Thoracic aorta (tissue), 2 donors: ENCODE results near the gene KRT23. TPM values are rescaled to one million over a fixed set of nuclear protein-coding genes. Genes with fewer than 3 reads are reported as not detected.

Experiments
- ATAC-seq: fragments of 150-250 bp; one replicate; pipeline ENCODE4 v1.8.0; 2017; ENCODE audit warnings: low read depth; ENCODE audit not compliant: insufficient number of reproducible peaks, low FRiP score
- DNase-seq: peaks from one replicate; pipeline ENCODE4 v3.0.0-alpha.2; 2020; ENCODE audit warnings: low spot score
- H3K27ac ChIP-seq, 2 donors: fragments of 200-600 bp; sonication (generic); 1 replicate in 1 of 2; 2 replicates in 1 of 2; pipeline ENCODE4 v1.5.1; 2016; ENCODE audit warnings: mild to moderate bottlenecking in 2 of 2, moderate library complexity in 2 of 2
- H3K27me3 ChIP-seq: fragments of 200-600 bp; sonication (generic); replicated peaks from 2 replicates; pipeline ENCODE4 v1.6.0; 2016; ENCODE audit warnings: mild to moderate bottlenecking; ENCODE audit not compliant: insufficient read depth
- H3K36me3 ChIP-seq: fragments of 200-600 bp; sonication (generic); one replicate; pipeline ENCODE4 v1.5.1; 2016
- H3K4me1 ChIP-seq, 2 donors: fragments of 200-600 bp; sonication (generic); 1 replicate in 1 of 2; 2 replicates in 1 of 2; pipeline versions ENCODE4 v1.5.1 to v1.6.0; 2016; ENCODE audit warnings: low read depth in 2 of 2, mild to moderate bottlenecking in 1 of 2; ENCODE audit not compliant: control insufficient read depth in 1 of 2
- H3K4me3 ChIP-seq: fragments of 200-600 bp; sonication (generic); 2 replicates; pipeline ENCODE4 v1.5.1; 2016; ENCODE audit warnings: mild to moderate bottlenecking
- H3K9me3 ChIP-seq: fragments of 200-600 bp; sonication (generic); 2 replicates; pipeline ENCODE4 v1.5.1; 2016
- total RNA-seq, 2 donors: library from RNA; depleted of rRNA; stranded (reverse); fragments of >200 nt; gene quantifications; one replicate each; pipeline versions ENCODE4 v1.1.0 to v1.2.3, GENCODE V29; 2016
- TF ChIP-seq, protein P1 (sequence below): fragments of 200-600 bp; sonication (generic); IDR thresholded peaks from one replicate; pipeline ENCODE4 v1.5.1; 2019; ENCODE audit warnings: antibody characterized with exemption

Gene KRT23, protein sequence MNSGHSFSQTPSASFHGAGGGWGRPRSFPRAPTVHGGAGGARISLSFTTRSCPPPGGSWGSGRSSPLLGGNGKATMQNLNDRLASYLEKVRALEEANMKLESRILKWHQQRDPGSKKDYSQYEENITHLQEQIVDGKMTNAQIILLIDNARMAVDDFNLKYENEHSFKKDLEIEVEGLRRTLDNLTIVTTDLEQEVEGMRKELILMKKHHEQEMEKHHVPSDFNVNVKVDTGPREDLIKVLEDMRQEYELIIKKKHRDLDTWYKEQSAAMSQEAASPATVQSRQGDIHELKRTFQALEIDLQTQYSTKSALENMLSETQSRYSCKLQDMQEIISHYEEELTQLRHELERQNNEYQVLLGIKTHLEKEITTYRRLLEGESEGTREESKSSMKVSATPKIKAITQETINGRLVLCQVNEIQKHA
- under 1 TPM in 1 of 2 donors, not detected in 1; 0.54 TPM for total RNA-seq

- ATAC-seq (no peak), DNase-seq (no peak)
- TF ChIP-seq, protein P1, sequence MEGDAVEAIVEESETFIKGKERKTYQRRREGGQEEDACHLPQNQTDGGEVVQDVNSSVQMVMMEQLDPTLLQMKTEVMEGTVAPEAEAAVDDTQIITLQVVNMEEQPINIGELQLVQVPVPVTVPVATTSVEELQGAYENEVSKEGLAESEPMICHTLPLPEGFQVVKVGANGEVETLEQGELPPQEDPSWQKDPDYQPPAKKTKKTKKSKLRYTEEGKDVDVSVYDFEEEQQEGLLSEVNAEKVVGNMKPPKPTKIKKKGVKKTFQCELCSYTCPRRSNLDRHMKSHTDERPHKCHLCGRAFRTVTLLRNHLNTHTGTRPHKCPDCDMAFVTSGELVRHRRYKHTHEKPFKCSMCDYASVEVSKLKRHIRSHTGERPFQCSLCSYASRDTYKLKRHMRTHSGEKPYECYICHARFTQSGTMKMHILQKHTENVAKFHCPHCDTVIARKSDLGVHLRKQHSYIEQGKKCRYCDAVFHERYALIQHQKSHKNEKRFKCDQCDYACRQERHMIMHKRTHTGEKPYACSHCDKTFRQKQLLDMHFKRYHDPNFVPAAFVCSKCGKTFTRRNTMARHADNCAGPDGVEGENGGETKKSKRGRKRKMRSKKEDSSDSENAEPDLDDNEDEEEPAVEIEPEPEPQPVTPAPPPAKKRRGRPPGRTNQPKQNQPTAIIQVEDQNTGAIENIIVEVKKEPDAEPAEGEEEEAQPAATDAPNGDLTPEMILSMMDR = no peak
- no peaks in the 10 kb centered on the region for H3K36me3 ChIP-seq
- no peak within 1 kb of the TSS for H3K27ac ChIP-seq
- H3K27me3 ChIP-seq = no peaks in the 10 kb centered on the region
- H3K9me3 ChIP-seq = no peaks in the 10 kb centered on the region
- H3K4me1 ChIP-seq = no peaks in the 10 kb centered on the region
- H3K4me3 ChIP-seq = no peak within 1 kb of the TSS
Observed at GRCh38 chr17:40937384-40937819, at the start of gene KRT23. TSS of gene KRT23 (minus strand) at chr17:40937646. CDS start at chr17:40936603, 1,043 bp downstream.

- H3K9me3 ChIP-seq = no peaks in the 10 kb centered on the region
- ATAC-seq (no peak), DNase-seq (no peak)
- no peaks in the 10 kb centered on the region for H3K4me1 ChIP-seq
- TF ChIP-seq, protein P1 = no peak
- no peak overlapping the region for H3K4me3 ChIP-seq
- no peaks in the 10 kb centered on the region for H3K36me3 ChIP-seq
- H3K27ac ChIP-seq = no peak overlapping the region
- H3K27me3 ChIP-seq = no peaks in the 10 kb centered on the region
Observed at GRCh38 chr17:40986920-40987319, 49.5 kb upstream of the KRT23 start.

- ATAC-seq = no peak
- Histone ChIP-seq H3K36me3 (no peaks in the 10 kb centered on the region), H3K27me3 (no peaks in the 10 kb centered on the region), H3K4me1 (peaks cover 0 to 3% of the 10 kb centered on the region in 2 donors), H3K27ac (no peak within 1 kb of the TSS), H3K4me3 (no peak within 1 kb of the TSS), H3K9me3 (no peaks in the 10 kb centered on the region)
- TF ChIP-seq, protein P1 = no peak
- DNase-seq = no peak
Observed at GRCh38 chr17:40984226-40984625, 46.8 kb upstream of the KRT23 start, which contains the start of gene KRT40. TSS of gene KRT40 (minus strand) at chr17:40984326. CDS start at chr17:40984273, 53 bp downstream.

DNA sequence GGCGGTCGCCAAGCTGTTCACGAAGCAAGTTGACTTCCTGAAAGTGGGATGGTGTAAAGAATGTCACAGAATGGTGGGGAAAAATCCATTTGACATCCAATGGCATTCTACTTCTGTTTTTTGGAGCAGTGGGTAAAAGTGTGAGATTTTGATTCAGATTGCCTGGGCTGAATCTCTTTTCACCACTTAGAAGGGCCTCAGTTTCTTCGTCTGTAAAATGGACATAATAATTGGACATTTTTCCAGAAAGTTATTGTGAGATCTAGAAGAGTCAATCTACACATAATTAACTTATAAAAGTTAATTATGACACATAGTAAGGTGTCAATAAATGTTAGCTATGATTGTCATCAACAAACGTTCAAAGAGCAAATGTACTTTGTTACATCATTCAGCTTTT is 43.7 kb upstream of the KRT23 start:
- Histone ChIP-seq H3K27me3 (no peaks in the 10 kb centered on the region), H3K27ac (no peak overlapping the region), H3K4me3 (no peak overlapping the region), H3K36me3 (no peaks in the 10 kb centered on the region), H3K4me1 (peaks cover 0 to 3% of the 10 kb centered on the region in 2 donors), H3K9me3 (no peaks in the 10 kb centered on the region)
- TF ChIP-seq, protein P1 = no peak
- no peak for DNase-seq
- ATAC-seq = no peak

DNA sequence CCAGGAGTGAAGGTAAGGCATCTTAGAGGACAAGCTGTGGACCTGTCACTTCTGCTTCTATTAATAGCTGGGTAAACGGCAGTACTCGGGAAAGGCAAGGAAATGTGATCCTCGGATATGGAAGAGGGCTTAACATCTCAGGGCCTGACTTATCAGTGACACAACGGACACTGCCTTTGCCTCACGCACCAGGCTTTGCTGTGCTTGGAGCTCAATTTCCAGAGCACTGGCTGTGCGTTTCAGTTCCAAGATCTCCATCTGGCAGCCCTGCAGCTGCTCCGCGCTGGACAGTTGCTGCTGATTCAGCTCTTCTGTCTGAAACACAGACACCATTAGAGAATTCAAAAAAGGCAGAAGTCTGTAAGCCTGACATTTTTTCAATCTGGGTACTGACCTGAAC is 43.1 kb upstream of the KRT23 start:
- no peaks in the 10 kb centered on the region for H3K27me3 ChIP-seq
- no peaks in the 10 kb centered on the region for H3K9me3 ChIP-seq
- no peak for DNase-seq
- H3K4me1 ChIP-seq = peaks cover 0 to 3% of the 10 kb centered on the region in 2 donors
- no peak for ATAC-seq
- H3K27ac ChIP-seq = no peak overlapping the region
- no peaks in the 10 kb centered on the region for H3K36me3 ChIP-seq
- TF ChIP-seq, protein P1 = no peak
- H3K4me3 ChIP-seq = no peak overlapping the region
